Cardiac fibroblast (primary cell): ENCODE data around the gene TMEM178B.

Experiments
- DNase-seq, 2 donors: peaks; one replicate each; pipeline versions ENCODE4 v3.0.0 to v3.0.0-alpha.2; 2010; ENCODE audit warnings: low read depth in 2 of 2
- H3K4me3 ChIP-seq, 2 donors: replicated peaks in 1 of 2; 1 replicate in 1 of 2; 2 replicates in 1 of 2; pipeline ENCODE4 v1.5.1; 2011; ENCODE audit warnings: low read depth in 2 of 2, low read length in 2 of 2, mild to moderate bottlenecking in 2 of 2, moderate library complexity in 1 of 2
- TF ChIP-seq, protein P1 (sequence below): IDR thresholded peaks from one replicate; pipeline ENCODE4 v1.5.1; 2011; ENCODE audit warnings: low read depth, mild to moderate bottlenecking, low read length, inconsistent platforms

TMEM178B gene

DNA sequence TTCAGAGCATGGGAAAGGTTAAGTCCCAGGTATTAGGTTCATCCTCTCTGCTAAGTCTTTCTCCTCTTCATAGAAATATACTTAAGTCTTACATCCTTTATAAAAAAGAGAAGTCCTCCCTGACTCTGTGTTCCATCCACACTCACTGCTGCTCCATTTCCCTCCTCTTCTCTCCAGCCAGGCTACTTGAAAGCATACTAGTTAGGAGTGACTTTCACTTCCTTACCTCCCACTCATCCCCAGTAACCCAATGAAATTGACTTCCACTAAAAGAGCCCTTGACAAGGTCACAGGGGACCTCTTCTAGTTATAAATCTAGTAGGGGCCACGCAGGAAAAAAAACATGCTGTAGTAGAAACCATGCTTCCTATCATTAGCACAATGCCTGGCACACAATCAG is 344.2 kb downstream of the TMEM178B start:
- DNase-seq, result no peak

DNA sequence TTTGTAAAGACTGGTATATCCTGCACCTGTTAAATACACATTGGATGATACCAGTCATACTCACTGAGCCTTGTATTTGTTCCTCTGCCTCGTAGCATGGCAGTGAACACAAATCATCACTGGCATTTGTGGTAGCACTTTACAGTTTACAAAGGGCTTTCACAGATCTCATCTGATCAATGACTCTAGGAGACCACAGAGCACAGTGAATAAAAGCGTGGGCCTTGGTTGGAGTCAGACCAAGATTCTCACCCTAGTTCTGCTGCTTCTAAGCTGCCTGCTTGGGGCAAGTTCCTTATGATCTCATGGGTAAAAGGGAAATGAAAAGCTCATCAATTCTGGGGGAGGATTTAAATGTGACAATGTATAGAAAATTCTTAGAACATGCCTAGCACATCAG is 347.4 kb downstream of the TMEM178B start:
- H3K4me3 ChIP-seq, result no peak overlapping the region
- TF ChIP-seq, protein P1, sequence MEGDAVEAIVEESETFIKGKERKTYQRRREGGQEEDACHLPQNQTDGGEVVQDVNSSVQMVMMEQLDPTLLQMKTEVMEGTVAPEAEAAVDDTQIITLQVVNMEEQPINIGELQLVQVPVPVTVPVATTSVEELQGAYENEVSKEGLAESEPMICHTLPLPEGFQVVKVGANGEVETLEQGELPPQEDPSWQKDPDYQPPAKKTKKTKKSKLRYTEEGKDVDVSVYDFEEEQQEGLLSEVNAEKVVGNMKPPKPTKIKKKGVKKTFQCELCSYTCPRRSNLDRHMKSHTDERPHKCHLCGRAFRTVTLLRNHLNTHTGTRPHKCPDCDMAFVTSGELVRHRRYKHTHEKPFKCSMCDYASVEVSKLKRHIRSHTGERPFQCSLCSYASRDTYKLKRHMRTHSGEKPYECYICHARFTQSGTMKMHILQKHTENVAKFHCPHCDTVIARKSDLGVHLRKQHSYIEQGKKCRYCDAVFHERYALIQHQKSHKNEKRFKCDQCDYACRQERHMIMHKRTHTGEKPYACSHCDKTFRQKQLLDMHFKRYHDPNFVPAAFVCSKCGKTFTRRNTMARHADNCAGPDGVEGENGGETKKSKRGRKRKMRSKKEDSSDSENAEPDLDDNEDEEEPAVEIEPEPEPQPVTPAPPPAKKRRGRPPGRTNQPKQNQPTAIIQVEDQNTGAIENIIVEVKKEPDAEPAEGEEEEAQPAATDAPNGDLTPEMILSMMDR, result no peak
- DNase-seq, result no peak

More for the DNA sequence above, 344.2 kb downstream of the TMEM178B start:
- TF ChIP-seq, protein P1, result no peak
- no peak overlapping the region for H3K4me3 ChIP-seq

DNA sequence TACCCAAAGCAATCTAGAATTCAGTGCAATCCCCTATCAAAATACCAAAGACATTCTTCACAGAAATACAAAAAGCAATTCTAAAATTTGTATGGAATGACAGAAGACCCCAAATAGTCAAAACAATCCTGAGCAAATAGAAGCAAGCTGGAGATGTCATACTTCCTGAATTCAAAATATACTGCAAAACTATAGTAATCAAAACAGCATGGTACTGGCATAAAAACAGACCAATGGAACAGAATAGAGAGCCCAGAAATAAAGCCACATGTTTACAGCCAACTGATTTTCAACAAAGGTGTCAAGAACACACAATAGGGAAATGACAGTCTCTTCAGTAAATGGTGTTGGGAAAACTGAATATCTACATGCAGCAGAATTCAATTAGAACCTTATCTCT is 353.3 kb downstream of the TMEM178B start:
- TF ChIP-seq, protein P1, result no peak
- H3K4me3 ChIP-seq, result no peak overlapping the region
- DNase-seq, result no peak

DNA sequence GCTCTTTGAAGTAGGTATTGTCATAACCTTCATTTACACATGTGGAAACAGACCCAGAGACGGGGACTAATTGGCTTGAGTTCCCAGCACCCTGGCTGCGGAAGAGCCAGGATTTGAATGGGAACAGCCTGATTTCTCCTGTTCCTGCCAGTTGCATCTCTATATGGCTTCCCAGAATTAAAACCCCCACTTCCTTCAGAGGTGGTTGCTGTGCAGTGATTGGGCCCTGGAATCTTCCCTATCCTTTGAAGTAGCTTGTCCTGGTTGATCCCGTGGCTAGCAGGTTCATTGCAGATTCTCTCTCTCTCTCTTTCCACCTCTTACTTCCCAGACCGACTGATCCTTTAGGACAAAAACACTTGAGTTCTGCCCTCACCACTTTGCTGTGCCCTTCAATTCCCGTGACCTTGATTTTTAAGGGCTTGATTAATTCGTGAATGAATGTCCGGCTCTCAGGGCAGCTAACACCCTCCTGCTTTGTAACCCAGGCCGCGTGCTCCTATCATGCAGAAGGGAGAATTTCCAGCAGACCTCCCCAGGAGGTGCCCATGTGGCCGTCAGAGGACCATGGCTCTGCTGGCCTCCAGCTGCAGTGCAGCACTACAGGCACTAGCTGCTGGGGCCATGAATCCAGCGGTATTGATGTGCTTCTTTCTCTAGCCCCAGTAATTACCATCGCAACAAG is 356.7 kb downstream of the TMEM178B start:
- DNase-seq, result no peak
- TF ChIP-seq, protein P1, result no peak

DNA sequence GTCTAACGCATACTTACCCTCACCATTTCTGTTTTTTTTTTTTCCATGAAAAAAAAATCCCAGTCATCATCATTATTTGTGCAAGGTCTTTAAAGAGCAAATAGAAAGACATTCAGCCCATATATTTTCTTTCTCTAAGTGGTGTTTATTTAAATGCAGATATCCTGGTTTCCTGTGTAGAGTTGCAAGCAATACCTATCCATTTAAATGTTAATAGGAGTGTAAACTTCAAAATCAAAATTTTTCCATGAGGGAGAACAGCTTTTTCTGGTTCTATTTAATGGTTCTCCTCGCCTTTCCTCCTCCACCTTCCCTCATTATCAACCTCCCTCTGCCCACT is 357.2 kb downstream of the TMEM178B start:
- TF ChIP-seq, protein P1, result no peak
- DNase-seq, result no peak
- H3K4me3 ChIP-seq, result no peak overlapping the region

More for the DNA sequence above, 356.7 kb downstream of the TMEM178B start:
- H3K4me3 ChIP-seq, result no peak overlapping the region

DNA sequence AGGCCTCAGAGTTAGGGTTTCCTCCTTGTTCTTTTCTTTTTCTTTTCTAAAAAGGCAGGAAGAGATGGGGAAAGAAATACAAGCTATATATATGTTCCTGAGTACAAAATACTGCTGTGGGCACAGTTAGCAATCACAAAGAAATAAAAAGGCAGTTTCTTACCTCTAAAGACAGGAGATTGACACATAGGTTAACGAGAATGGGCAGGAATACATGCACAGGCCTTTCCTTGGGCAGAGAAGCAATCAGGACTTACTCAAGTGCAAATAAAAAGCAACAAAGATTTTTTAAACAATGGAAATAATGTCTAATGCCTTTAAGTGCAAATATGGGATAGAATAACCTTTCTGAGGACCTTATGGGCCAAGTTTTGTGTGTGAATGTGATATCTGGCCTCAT is 357.8 kb downstream of the TMEM178B start:
- TF ChIP-seq, protein P1, result no peak
- no peak overlapping the region for H3K4me3 ChIP-seq
- no peak for DNase-seq

DNA sequence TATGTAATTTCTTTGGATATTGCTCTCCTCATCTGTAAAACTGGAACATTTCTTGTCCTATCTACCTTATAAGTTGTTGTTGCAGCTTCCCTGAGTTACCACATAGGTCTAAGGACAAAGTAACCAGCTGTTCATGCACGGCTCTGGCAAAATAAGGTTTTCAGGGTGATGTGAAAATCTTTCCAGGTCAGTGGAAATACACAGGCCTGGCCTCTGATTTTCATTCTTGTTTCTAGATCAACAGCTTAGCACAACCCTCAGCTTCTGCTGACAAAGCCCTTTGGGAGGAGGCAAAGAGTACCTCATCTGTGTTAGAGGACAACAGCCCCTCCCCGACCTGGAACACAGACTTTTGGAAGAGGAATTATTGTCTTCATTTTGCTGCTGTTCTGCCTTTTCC is 359.8 kb downstream of the TMEM178B start:
- no peak for DNase-seq
- TF ChIP-seq, protein P1, result no peak
- no peak overlapping the region for H3K4me3 ChIP-seq
